CD4-positive, alpha-beta T cell (primary cell): Measurements from ENCODE around the gene FARS2. TPM values are rescaled to one million over a fixed set of nuclear protein-coding genes. Genes with fewer than 3 reads are reported as not detected.

ENCODE experiments used
- ATAC-seq: fragments of 200-7000 bp; cut with Tn5 transposase; one replicate; pipeline ENCODE4 v1.10.0; 2022; ENCODE audit warnings: mild to moderate bottlenecking; ENCODE audit not compliant: poor library complexity
- CTCF ChIA-PET: fragments of 350-600 bp; sonication (Branson Sonifier 250); formaldehyde crosslinking; loops from one replicate; lab custom pipeline; 2021; ENCODE audit warnings: antibody characterized with exemption, inconsistent platforms; lab: Charles Lee
- POLR2A ChIA-PET: fragments of 350-600 bp; sonication (Branson Sonifier 250); formaldehyde crosslinking; loops from one replicate; lab custom pipeline; 2021; ENCODE audit warnings: antibody characterized with exemption, inconsistent platforms; lab: Charles Lee
- DNase-seq, 14 experiments: peaks; one replicate each; pipeline ENCODE4 v3.0.0-alpha.2; 2013 to 2020; ENCODE audit warnings: mixed read lengths in 2 of 14
- H3K27ac ChIP-seq, 2 donors: one replicate each; pipeline versions ENCODE4 v1.5.1 to v1.7.0; 2013; ENCODE audit warnings: low read length in 2 of 2, low read depth in 1 of 2, mild to moderate bottlenecking in 1 of 2
- H3K27me3 ChIP-seq, 2 experiments: 1 replicate in 1 of 2; 2 replicates in 1 of 2; pipeline versions ENCODE4 v1.6.1 to v1.7.0; 2013; ENCODE audit warnings: low read length in 2 of 2, control low read depth in 1 of 2, mild to moderate bottlenecking in 1 of 2, moderate library complexity in 1 of 2; ENCODE audit not compliant: insufficient read depth in 2 of 2, control insufficient read depth in 1 of 2
- H3K36me3 ChIP-seq: one replicate; pipeline ENCODE4 v1.6.1; 2013; ENCODE audit warnings: low read length, control low read depth; ENCODE audit not compliant: insufficient read depth
- H3K4me1 ChIP-seq: one replicate; pipeline ENCODE4 v1.6.1; 2013; ENCODE audit warnings: low read length, control low read depth; ENCODE audit not compliant: insufficient read depth
- H3K4me3 ChIP-seq: one replicate; pipeline ENCODE4 v1.5.1; 2013; ENCODE audit warnings: mild to moderate bottlenecking, low read length, moderate library complexity
- H3K9me3 ChIP-seq, 2 experiments: 1 replicate in 1 of 2; 2 replicates in 1 of 2; pipeline versions ENCODE4 v1.6.1 to v1.7.0; 2013; ENCODE audit warnings: low read length in 2 of 2, mild to moderate bottlenecking in 2 of 2, control low read depth in 1 of 2, moderate library complexity in 1 of 2; ENCODE audit not compliant: control insufficient read depth in 1 of 2, insufficient read depth in 1 of 2
- H3K27ac Mint-ChIP-seq: one replicate; pipeline ENCODE4 v1.8.0; 2020; ENCODE audit warnings: mixed read lengths
- H3K27me3 Mint-ChIP-seq: one replicate; pipeline ENCODE4 v1.8.0; 2021; ENCODE audit warnings: mixed read lengths
- H3K36me3 Mint-ChIP-seq: one replicate; pipeline ENCODE4 v1.8.0; 2021; ENCODE audit warnings: low read depth, mixed read lengths
- H3K4me1 Mint-ChIP-seq: one replicate; pipeline ENCODE4 v1.8.0; 2021; ENCODE audit warnings: low read depth, mixed read lengths
- H3K4me3 Mint-ChIP-seq: one replicate; pipeline ENCODE4 v1.8.0; 2020; ENCODE audit warnings: mild to moderate bottlenecking, mixed read lengths
- H3K9me3 Mint-ChIP-seq: one replicate; pipeline ENCODE4 v1.8.0; 2020; ENCODE audit warnings: mixed read lengths
- CTCF ChIP-seq: fragments of 200-600 bp; IDR thresholded peaks from one replicate; pipeline ENCODE4 v1.8.0; 2022; ENCODE audit warnings: antibody characterized with exemption, mild to moderate bottlenecking
- intact Hi-C, 2 experiments: fragments of 100-400 bp; cut with DNase I in 1 of 2; cut with micrococcal nuclease in 1 of 2; formaldehyde crosslinking; loops; one replicate each; pipeline versions ENCODE4 v1.15.1 to v1.9.0; 2023 to 2025; cut with DNase I, micrococcal nuclease
- total RNA-seq, 174 experiments: library from RNA in 2 of 174; stranded (reverse) in 2 of 174; gene quantifications; one replicate each; pipeline ENCODE4 v1.2.3 and lab custom pipeline; 2021 to 2026

The FARS2 gene
- total RNA-seq, 2 experiments from 2014 or later: 12.6 to 12.8 TPM

GRCh38 chr6:5541751-5542432 lies 280.6 kb downstream of the FARS2 start:
- H3K27me3 Mint-ChIP-seq: no peaks in the 10 kb centered on the region
- no peak for TF ChIP-seq CTCF
- Histone ChIP-seq H3K27ac (no peak overlapping the region), H3K36me3 (peaks cover 3% of the 10 kb centered on the region), H3K4me3 (no peak overlapping the region), H3K9me3 (no peaks in the 10 kb centered on the region), H3K4me1 (no peaks in the 10 kb centered on the region), H3K27me3 (no peaks in the 10 kb centered on the region)
- H3K4me3 Mint-ChIP-seq: no peak overlapping the region
- H3K36me3 Mint-ChIP-seq: peaks cover 49% of the 10 kb centered on the region
- H3K27ac Mint-ChIP-seq: no peak overlapping the region
- H3K4me1 Mint-ChIP-seq: peaks cover 5% of the 10 kb centered on the region
- POLR2A ChIA-PET: no interaction called here
- no peak for ATAC-seq
- DNase-seq: no peak
- CTCF ChIA-PET: no interaction called here
- peaks cover 3% of the 10 kb centered on the region for H3K9me3 Mint-ChIP-seq
- intact Hi-C loops: no loop called here

- Histone ChIP-seq H3K27ac (no peak overlapping the region), H3K9me3 (peaks cover 0 to 4% of the 10 kb centered on the region in 2 experiments), H3K4me3 (no peak overlapping the region), H3K36me3 (peaks cover 9% of the 10 kb centered on the region), H3K27me3 (no peaks in the 10 kb centered on the region), H3K4me1 (no peaks in the 10 kb centered on the region)
- Mint-ChIP-seq H3K27me3 (no peaks in the 10 kb centered on the region), H3K36me3 (peaks cover 74% of the 10 kb centered on the region), H3K27ac (no peak overlapping the region), H3K4me1 (no peaks in the 10 kb centered on the region), H3K4me3 (no peak overlapping the region), H3K9me3 (peaks cover 7% of the 10 kb centered on the region)
- intact Hi-C loops: no loop called here
- ATAC-seq (no peak), DNase-seq (no peak)
- ChIA-PET CTCF (no interaction called here), POLR2A (no interaction called here)
- TF ChIP-seq CTCF: no peak
These were observed 286.2 kb downstream of the FARS2 start for GRCh38 chr6:5547556-5547955.

- peaks cover 60% of the 10 kb centered on the region for H3K36me3 Mint-ChIP-seq
- TF ChIP-seq CTCF: no peak
- CTCF ChIA-PET: no interaction called here
These were observed 289.3 kb downstream of the FARS2 start for GRCh38 chr6:5550631-5551030.

More at GRCh38 chr6:5550631-5551030, 289.3 kb downstream of the FARS2 start:
- H3K27ac Mint-ChIP-seq: no peak overlapping the region
- Histone ChIP-seq H3K4me3 (no peak overlapping the region), H3K9me3 (peaks cover 0 to 4% of the 10 kb centered on the region in 2 experiments), H3K27me3 (no peaks in the 10 kb centered on the region), H3K36me3 (peaks cover 9% of the 10 kb centered on the region), H3K27ac (no peak overlapping the region), H3K4me1 (no peaks in the 10 kb centered on the region)
- no peaks in the 10 kb centered on the region for H3K27me3 Mint-ChIP-seq
- intact Hi-C loops: no loop called here
- POLR2A ChIA-PET: no interaction called here
- peaks cover 7% of the 10 kb centered on the region for H3K9me3 Mint-ChIP-seq
- H3K4me3 Mint-ChIP-seq: no peak overlapping the region
- no peak for DNase-seq
- H3K4me1 Mint-ChIP-seq: no peaks in the 10 kb centered on the region
- ATAC-seq: no peak
